ENCODE data around the gene EPX.

DNA sequence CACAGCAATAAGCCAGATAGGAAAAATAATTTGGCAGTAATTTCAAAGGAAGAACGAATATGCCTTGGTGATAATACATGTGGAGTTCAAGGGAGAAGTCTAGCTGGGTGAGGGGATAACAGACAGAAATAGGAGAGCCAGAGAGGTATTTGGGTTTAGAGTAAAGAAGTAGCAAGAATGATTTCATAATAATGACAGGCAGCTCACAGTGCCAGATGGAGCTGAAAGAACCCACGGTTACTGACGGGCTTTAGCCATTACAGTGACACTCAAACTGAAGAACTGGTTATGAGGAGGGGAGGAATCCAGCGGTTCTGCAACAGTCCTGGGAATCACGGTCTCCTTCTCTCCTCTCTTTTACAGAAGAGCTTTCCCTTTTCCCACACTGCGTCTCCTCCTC is 42.1 kb upstream of the EPX start:
- TF ChIP-seq EZH2 (IDR thresholded peaks at IDR 0.05; ENCODE audit: borderline replicate concordance) = no peak
- TF ChIP-seq, protein P1, sequence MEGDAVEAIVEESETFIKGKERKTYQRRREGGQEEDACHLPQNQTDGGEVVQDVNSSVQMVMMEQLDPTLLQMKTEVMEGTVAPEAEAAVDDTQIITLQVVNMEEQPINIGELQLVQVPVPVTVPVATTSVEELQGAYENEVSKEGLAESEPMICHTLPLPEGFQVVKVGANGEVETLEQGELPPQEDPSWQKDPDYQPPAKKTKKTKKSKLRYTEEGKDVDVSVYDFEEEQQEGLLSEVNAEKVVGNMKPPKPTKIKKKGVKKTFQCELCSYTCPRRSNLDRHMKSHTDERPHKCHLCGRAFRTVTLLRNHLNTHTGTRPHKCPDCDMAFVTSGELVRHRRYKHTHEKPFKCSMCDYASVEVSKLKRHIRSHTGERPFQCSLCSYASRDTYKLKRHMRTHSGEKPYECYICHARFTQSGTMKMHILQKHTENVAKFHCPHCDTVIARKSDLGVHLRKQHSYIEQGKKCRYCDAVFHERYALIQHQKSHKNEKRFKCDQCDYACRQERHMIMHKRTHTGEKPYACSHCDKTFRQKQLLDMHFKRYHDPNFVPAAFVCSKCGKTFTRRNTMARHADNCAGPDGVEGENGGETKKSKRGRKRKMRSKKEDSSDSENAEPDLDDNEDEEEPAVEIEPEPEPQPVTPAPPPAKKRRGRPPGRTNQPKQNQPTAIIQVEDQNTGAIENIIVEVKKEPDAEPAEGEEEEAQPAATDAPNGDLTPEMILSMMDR (IDR thresholded peaks at IDR 0.05; ENCODE audit: poor library complexity) = no peak
- TF ChIP-seq EZH2phosphoT487 (IDR thresholded peaks at IDR 0.05; ENCODE audit: low read depth, severe bottlenecking, unreplicated experiment) = no peak

Measured in hepatocyte (in vitro differentiated cells).